Myocyte (in vitro differentiated cells): Measurements from ENCODE around the gene ARPP21. TPM values are rescaled to one million over a fixed set of nuclear protein-coding genes. Genes with fewer than 3 reads are reported as not detected.
"Not testable (repeated sequence)": the region's sequence is repeated elsewhere in the genome, so short reads cannot be mapped to it uniquely, and the experiment has no call there.

Experiments
- DNase-seq: peaks from one replicate; pipeline ENCODE4 v3.0.0-alpha.2; 2012; ENCODE audit warnings: low read depth
- microRNA-seq: library from miRNA; unstranded; fragments of <30 nt; microRNA quantifications from one replicate; pipeline ENCODE4, GENCODE V29; 2016
- total RNA-seq: library from RNA; depleted of rRNA; stranded (reverse); fragments of >200 nt; gene quantifications from 2 replicates; pipeline ENCODE4 v1.2.3, GENCODE V29; 2014

The ARPP21 gene
- total RNA-seq, 1 donor from 2014 or later, result 299 TPM

- no peak for DNase-seq
These were observed 138.5 kb downstream of the ARPP21 start for GRCh38 chr3:35777563-35778554.

- DNase-seq, result no peak
These were observed 140.3 kb downstream of the ARPP21 start for GRCh38 chr3:35779611-35780010.

- DNase-seq, result no peak
These were observed 141.5 kb downstream of the ARPP21 start for GRCh38 chr3:35780800-35781199.

- DNase-seq, result no peak
These were observed 142.2 kb downstream of the ARPP21 start for GRCh38 chr3:35781558-35781957.

GRCh38 chr3:35782355-35782754, 143.0 kb downstream of the ARPP21 start:
- DNase-seq, result no peak

- no peak for DNase-seq
These were observed 144.8 kb downstream of the ARPP21 start for GRCh38 chr3:35784169-35784568.

GRCh38 chr3:35785234-35785888, 146.0 kb downstream of the ARPP21 start:
- no peak for DNase-seq

GRCh38 chr3:35787936-35788335, 148.6 kb downstream of the ARPP21 start:
- DNase-seq, result no peak

- peak; percentile 31 for DNase-seq
These were observed 149.9 kb downstream of the ARPP21 start for GRCh38 chr3:35789042-35789831.

GRCh38 chr3:35790764-35791163, 151.4 kb downstream of the ARPP21 start:
- DNase-seq, result no peak

- DNase-seq, result no peak
These were observed 154.3 kb downstream of the ARPP21 start for GRCh38 chr3:35793667-35794066.

GRCh38 chr3:35800960-35801459, 161.7 kb downstream of the ARPP21 start:
- peak; percentile 29 for DNase-seq

- DNase-seq, result no peak
These were observed 175.2 kb downstream of the ARPP21 start for GRCh38 chr3:35814531-35814930.

GRCh38 chr3:35815796-35816195, 176.5 kb downstream of the ARPP21 start:
- DNase-seq, result not testable (repeated sequence)

- no peak for DNase-seq
These were observed 177.9 kb downstream of the ARPP21 start for GRCh38 chr3:35817216-35817615.

GRCh38 chr3:35832140-35832571, 192.8 kb downstream of the ARPP21 start:
- peak; percentile 58 for DNase-seq

Small RNA genes within 50 kb of the gene (microRNA-seq; reads per million reads assigned to microRNA genes)
- gene MIR128-2, result 3,957 reads per million, percentile 91 among the genes with 10 or more reads in this experiment
